Coronary artery (tissue), 2 donors: ENCODE measurements around the gene KLF15.

ENCODE experiments used
- DNase-seq: peaks from one replicate; pipeline ENCODE4 v3.0.0-alpha.2; 2017; ENCODE audit warnings: low spot score
- H3K27ac ChIP-seq, 2 donors: fragments of 200-600 bp; sonication (generic); one replicate each; pipeline ENCODE4 v1.5.1; 2016 to 2019
- H3K4me3 ChIP-seq: fragments of 200-600 bp; sonication (generic); 2 replicates; pipeline ENCODE4 v1.5.1; 2016; ENCODE audit warnings: mild to moderate bottlenecking, moderate library complexity
- TF ChIP-seq, protein P1 (sequence below): fragments of 200-600 bp; sonication (generic); IDR thresholded peaks from one replicate; pipeline ENCODE4 v1.5.1; 2019; ENCODE audit warnings: antibody characterized with exemption

KLF15 gene

DNA sequence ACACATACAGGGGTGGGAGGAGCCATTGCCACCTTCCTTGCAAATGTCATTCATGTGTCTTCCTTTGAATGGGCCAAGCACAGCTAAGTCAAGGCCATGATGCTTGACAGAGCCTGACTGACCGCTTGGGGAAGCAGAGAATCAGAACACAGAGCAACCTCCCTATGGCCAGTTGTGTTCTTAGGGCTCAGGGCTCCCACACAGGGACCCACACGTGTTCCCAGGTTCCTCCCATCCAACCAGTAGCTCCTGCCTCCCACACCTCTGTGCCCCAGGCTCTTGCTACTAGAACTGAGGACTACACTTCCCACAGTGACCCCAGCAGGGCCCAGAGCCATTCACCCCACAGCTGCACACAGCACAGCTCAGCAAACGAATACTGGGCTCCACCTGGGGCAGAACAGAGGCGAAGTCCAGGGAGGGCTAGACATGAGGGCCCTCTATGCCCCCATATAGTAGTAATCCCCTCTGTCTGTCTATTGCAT lies 42.9 kb downstream of the KLF15 start:
- H3K4me3 ChIP-seq = no peak overlapping the region
- no peak for DNase-seq
- TF ChIP-seq, protein P1, sequence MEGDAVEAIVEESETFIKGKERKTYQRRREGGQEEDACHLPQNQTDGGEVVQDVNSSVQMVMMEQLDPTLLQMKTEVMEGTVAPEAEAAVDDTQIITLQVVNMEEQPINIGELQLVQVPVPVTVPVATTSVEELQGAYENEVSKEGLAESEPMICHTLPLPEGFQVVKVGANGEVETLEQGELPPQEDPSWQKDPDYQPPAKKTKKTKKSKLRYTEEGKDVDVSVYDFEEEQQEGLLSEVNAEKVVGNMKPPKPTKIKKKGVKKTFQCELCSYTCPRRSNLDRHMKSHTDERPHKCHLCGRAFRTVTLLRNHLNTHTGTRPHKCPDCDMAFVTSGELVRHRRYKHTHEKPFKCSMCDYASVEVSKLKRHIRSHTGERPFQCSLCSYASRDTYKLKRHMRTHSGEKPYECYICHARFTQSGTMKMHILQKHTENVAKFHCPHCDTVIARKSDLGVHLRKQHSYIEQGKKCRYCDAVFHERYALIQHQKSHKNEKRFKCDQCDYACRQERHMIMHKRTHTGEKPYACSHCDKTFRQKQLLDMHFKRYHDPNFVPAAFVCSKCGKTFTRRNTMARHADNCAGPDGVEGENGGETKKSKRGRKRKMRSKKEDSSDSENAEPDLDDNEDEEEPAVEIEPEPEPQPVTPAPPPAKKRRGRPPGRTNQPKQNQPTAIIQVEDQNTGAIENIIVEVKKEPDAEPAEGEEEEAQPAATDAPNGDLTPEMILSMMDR = no peak
- no peak overlapping the region for H3K27ac ChIP-seq

DNA sequence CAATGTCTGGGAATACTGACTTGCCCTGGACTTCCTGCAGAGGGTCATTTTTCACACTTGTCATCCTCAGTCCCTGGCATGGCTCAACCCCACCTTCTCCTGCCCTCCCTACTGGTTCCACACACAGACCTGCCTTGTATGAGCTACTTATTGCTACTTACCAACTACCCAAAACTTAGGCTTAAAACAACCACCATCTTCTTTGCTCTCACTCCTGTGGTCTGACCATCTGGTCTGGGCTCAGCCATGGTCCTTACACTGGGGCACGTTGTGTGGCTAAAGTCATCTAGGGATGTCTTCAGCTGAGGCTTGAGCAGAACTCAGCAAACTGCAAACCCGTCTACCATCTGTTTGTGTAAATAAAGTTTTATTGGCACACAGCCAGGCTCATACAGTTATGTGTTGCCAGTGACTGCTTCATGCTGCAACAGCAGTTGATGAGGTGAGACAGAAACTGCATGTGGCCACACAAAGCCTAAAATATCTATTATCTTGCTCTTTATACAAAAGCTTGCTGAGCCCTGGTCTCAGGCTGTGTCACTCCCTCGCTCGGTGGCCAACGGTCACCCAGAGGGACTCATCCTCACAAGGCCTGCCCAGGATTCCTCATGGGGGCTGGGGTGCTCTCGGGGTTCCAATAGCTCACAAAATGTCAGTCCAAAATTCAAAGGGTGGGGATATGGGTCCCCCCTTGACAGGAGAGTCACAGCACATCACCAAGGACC lies 43.5 kb downstream of the KLF15 start:
- no peak overlapping the region for H3K27ac ChIP-seq
- no peak for DNase-seq
- TF ChIP-seq, protein P1 = no peak
- no peak overlapping the region for H3K4me3 ChIP-seq

DNA sequence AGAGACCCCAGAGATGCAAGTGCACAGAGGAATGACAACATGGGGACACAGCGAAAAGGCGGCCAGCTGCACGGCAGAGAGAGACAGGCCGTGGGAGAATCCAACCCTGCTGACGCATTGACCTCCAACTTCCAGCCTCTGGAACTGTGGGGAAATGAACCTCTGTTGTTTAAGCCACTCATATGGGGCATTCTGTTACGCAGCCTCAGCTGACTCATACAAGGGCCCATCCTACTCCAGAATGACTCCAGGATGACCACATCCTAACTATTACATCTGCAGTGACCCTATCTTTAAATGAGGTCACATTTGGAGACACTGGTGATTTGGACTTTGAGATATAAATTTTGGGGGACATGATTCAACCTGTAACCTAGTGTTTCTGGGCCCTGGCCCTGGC lies 44.0 kb downstream of the KLF15 start:
- no peak overlapping the region for H3K4me3 ChIP-seq
- TF ChIP-seq, protein P1 = no peak
- DNase-seq = no peak
- no peak overlapping the region for H3K27ac ChIP-seq

DNA sequence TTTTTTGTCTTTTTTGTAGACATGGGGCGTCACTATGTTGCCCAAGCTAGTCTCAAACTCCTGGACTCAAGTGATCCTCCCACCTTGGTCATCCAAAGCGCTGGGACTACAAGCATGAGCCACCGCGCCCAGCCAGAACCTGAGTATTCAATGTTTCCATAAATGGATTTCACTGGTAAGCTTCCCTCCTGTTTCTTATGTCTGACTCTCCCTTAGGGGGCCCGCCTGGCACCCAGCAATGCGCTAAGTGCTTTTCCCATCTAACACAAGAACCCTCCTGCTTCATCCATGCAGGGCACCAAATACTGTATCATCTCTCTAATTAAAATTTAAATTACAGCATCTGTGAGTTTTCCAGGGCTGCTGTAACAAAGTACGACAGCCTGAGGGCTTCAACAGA lies 44.9 kb downstream of the KLF15 start:
- DNase-seq = no peak
- TF ChIP-seq, protein P1 = no peak
- H3K27ac ChIP-seq = no peak overlapping the region
- no peak overlapping the region for H3K4me3 ChIP-seq

DNA sequence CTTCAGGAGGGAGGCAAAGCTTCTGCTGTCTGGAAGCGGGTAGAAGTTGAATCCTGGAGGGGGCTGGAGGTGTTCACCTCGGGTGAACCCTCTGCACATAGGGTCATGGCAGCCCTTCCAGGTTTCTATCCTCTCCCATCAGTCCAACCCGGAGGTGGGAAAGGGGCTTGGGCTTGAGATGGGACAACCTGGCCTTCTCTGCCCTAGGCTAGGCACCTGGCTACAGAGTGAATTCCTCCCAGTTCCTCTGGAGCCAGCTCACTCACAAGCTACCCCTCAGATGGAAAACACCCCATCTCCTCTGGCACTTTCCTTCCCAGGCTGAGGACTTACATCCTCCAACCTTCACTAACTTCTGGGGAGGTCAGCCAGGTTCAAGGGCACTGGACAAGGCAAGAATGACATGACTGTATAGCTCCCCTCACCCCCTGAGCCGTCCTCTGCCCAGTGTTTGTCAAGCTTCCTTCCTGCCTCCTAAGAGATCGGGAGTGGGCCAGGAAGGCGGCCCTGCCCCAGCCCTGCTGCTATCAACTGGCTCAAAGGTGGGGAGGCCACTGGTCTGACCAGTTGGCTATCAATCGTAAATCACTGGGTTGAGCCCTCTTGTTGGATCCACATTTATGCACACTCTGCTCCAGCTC lies 45.8 kb downstream of the KLF15 start:
- H3K27ac ChIP-seq = no peak overlapping the region
- DNase-seq = no peak
- TF ChIP-seq, protein P1 = no peak
- no peak overlapping the region for H3K4me3 ChIP-seq

DNA sequence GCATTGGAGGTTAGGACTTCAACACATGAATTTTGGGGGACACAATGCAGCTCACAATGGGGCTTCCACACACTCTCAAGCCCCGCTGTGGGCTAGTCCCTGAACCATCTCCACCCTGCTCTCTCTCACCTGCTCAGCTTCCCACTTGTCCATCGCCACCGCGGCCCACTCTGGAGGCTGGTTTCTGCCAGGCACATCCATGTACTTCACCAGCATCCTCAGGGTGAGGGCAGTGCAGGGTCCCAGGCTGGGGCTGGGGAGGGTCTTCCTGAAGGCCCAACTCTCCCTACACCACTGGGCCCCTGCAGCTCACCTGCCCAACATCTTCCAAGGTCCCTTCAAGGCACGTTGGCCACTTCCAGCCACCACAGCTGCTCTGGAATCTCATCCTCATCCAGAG lies 46.4 kb downstream of the KLF15 start:
- TF ChIP-seq, protein P1 = no peak
- Histone ChIP-seq H3K27ac (no peak overlapping the region), H3K4me3 (no peak overlapping the region)
- no peak for DNase-seq
